ENCODE results near the gene ERI3.

ERI3 gene

GRCh38 chr1:44297695-44298400, 57.2 kb downstream of the ERI3 start:
- intact Hi-C loops (cut with DNase I), result loop anchor here (10.0 kb wide), 1 partner anchor 83 kb away; the partner anchor contains the start of gene DMAP1
- DNase-seq, result no peak

- DNase-seq, result peak in 15 of 42 donors; percentile 8 to 59 (median 21)
Measured at GRCh38 chr1:44296806-44297205, 58.3 kb downstream of the ERI3 start.

GRCh38 chr1:44296086-44296485, 59.0 kb downstream of the ERI3 start:
- intact Hi-C loops (cut with DNase I), result loop anchor here (10.0 kb wide), 1 partner anchor 81 kb away; the partner anchor contains the start of gene DMAP1
- DNase-seq, result no peak

More at GRCh38 chr1:44296806-44297205, 58.3 kb downstream of the ERI3 start:
- intact Hi-C loops (cut with DNase I), result loop anchor here (10.0 kb wide), 1 partner anchor 82 kb away; the partner anchor contains the start of gene DMAP1

- intact Hi-C loops (cut with DNase I), result loop anchor here (10.0 kb wide), 1 partner anchor 80 kb away; the partner anchor contains the start of gene DMAP1
Measured at GRCh38 chr1:44294588-44295007, 60.5 kb downstream of the ERI3 start.

GRCh38 chr1:44293761-44294315, 61.2 kb downstream of the ERI3 start:
- DNase-seq, result peak in 1 of 42 donors; percentile 5
- intact Hi-C loops (cut with DNase I), result loop anchor here (10.0 kb wide), 1 partner anchor 79 kb away; the partner anchor contains the start of gene DMAP1

More at GRCh38 chr1:44294588-44295007, 60.5 kb downstream of the ERI3 start:
- DNase-seq, result peak in 40 of 42 donors; percentile 8 to 85 (median 52)

GRCh38 chr1:44292651-44293050, 62.4 kb downstream of the ERI3 start:
- DNase-seq, result no peak
- intact Hi-C loops (cut with DNase I), result loop anchor here (10.0 kb wide), 1 partner anchor 78 kb away; the partner anchor contains the start of gene DMAP1

- intact Hi-C loops (cut with DNase I), result loop anchor here (10.0 kb wide), 1 partner anchor 76 kb away; the partner anchor contains the start of gene DMAP1
- DNase-seq, result no peak
Measured at GRCh38 chr1:44290250-44291094, 64.6 kb downstream of the ERI3 start.

- no peak for DNase-seq
- intact Hi-C loops (cut with DNase I), result no loop called here
Measured at GRCh38 chr1:44289530-44289929, 65.5 kb downstream of the ERI3 start.

GRCh38 chr1:44288883-44289282, 66.2 kb downstream of the ERI3 start:
- intact Hi-C loops (cut with DNase I), result no loop called here
- no peak for DNase-seq

GRCh38 chr1:44284184-44284583, 70.9 kb downstream of the ERI3 start:
- intact Hi-C loops (cut with DNase I), result no loop called here
- no peak for DNase-seq

- no peak for DNase-seq
- intact Hi-C loops (cut with DNase I), result no loop called here
Measured at GRCh38 chr1:44283524-44284173, 71.4 kb downstream of the ERI3 start.

- no peak for DNase-seq
- intact Hi-C loops (cut with DNase I), result no loop called here
Measured at GRCh38 chr1:44282704-44283426, 72.2 kb downstream of the ERI3 start.

- DNase-seq, result no peak
- intact Hi-C loops (cut with DNase I), result no loop called here
Measured at GRCh38 chr1:44281962-44282703, 72.9 kb downstream of the ERI3 start.

GRCh38 chr1:44276901-44277300, 78.2 kb downstream of the ERI3 start:
- no peak for DNase-seq
- intact Hi-C loops (cut with DNase I), result no loop called here

GRCh38 chr1:44275991-44276405, 79.1 kb downstream of the ERI3 start:
- DNase-seq, result no peak
- intact Hi-C loops (cut with DNase I), result no loop called here

GRCh38 chr1:44275296-44275962, 79.6 kb downstream of the ERI3 start:
- intact Hi-C loops (cut with DNase I), result no loop called here
- no peak for DNase-seq
